Measurements from ENCODE around the gene GLMN.

GLMN gene

DNA sequence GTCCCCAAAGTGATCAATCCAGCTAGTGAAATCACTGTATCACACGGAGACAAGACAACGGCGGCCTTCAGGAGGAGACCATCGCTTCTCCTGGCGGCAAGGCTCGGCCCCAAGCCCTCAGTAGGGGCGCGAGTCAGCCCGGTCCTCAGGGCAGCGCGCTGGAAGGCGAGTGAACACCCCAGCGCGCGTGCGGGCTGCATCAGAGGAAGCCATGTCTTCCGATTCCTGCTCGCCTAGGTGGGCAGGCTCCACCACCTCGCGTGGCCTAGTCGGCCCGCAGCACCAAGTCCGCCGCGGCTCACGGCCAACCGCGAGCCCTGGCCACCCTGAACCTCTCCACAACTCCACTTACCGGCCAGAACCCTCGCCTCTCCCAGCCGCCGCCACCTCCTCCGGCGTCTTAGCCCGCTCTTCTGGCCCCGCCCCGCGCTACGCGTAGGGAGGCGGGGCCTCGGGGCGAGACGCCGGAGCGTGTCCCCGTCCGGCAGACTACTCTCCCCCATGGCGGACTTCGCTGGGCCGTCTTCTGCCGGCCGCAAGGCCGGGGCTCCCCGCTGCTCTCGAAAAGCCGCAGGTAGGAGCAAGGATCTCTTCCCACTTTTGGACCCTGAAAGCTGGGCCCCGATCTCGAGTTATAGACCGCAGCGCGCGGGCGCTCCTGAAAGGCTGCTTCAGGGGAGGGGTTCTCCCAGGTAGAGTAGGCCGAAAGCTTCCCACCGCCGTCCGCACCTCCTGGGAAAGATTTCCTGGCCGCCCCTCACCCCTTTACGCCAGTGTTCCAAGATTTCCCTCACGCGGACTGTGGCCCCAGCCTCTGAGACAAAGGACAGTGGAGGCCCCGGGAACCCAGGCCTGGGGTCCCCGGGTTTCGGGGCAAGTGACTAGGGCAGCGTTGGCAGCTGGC is at the start of gene GLMN, which contains the start of gene RPAP2:
GLMN (minus strand) TSS at position 415 of the 904 bp plus-strand sequence. CDS start 988 bp downstream, outside the sequence.
RPAP2 (plus strand) TSS at position 487 of the 904 bp plus-strand sequence; CDS start at position 502, 15 bp downstream.
- peak; percentile 75 for DNase-seq

- no peak for DNase-seq
Observed at GRCh38 chr1:92346866-92347640, 48.3 kb upstream of the GLMN start.

- DNase-seq, result no peak
Observed at GRCh38 chr1:92343061-92343460, 44.3 kb upstream of the GLMN start.

- DNase-seq, result no peak
Observed at GRCh38 chr1:92342401-92342800, 43.6 kb upstream of the GLMN start.

GRCh38 chr1:92340154-92340553 is 41.4 kb upstream of the GLMN start:
- no peak for DNase-seq

- no peak for DNase-seq
Observed at GRCh38 chr1:92333668-92334067, 34.9 kb upstream of the GLMN start.

DNA sequence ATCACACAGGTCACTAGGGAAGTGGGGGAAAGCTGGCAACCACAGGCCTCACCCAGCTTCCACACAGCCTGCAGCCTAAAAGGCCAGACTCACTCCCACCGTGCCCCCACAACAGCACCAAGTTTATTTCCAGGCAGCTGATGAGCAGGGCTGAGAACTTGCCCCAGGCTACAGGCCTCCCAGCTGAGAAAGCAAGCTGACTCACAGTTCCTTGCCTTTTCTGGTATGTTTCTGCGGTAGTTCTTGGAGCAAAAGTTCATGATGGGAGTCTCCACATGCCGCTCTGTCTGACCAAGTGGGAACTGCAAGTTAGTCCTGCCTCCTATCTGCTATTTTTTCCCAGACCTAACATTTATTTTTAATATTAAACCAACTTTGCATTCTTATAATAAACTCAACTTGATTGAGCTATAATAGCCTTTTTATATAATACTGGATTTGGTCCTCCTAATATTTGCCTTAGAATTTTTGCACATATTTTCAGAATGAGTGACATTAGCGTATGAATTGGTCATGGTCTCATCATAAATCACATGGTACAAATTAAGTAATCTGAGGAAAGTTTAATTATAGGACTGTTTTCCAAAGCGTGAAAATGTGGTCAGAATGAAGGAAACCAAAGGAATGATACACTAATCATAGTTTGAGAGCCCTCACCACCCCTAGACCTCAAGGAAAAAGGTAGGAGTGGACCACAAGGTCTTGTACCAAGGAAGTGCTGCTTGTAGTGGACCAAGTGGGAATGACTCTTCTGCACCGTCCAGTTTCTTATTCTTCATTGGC is 30.8 kb upstream of the GLMN start:
- no peak for DNase-seq

DNA sequence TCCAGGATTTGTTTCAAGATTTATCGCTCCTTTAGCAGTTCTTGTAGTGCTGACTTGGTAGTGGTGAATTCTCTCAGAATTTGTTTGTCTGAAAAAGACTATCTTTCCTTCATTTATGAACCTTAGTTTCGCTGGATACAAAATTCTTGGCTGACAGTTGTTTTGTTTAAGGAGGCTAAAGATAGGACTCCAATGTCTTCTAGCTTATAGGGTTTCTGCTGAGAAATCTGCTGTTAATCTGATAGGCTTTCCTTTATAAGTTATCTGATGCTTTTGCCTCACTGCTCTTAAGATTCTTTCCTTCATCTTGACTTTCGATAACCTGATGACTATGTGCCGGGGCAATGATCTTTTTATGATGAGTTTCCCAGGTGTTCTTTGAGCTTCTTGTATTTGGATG is 29.0 kb upstream of the GLMN start:
- no peak for DNase-seq

DNA sequence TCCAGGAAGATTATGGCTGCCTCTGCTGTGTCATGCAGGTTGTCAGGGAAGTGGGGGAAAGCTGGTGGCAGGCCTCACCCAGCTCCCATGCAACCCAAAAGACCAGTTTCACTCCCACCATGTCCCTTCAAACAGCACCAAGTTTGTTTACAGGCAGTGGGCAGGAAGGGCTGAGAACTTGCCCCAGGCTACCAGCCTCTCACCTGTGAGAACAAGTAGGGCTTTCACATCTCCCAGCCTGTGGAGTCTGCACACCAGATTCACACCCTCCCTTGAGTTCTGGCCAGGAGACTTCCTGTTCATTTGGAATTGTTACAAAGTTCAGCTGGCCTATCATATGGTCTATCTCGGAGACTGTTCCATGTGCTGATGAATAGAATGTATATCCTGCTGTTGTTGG is 27.9 kb upstream of the GLMN start:
- no peak for DNase-seq

DNA sequence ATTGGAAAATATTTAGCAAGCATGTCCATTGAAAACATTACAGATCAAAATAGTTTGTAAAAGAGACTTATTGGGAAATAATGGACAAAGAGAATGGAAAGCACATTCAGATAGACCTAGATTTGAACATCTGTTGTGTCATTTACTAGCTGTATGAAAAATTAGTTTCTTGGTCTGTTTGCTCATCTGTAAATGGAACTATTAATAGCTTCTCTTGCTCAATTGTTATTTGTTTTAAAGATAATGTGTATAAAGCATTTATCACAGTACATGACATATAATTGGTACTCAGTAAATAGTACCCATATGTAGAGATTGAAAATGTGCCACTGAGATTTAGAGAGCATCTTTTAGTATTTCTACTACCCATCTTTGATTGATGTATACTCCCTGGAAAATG is 26.0 kb upstream of the GLMN start:
- no peak for DNase-seq

GRCh38 chr1:92323473-92324453 is 25.0 kb upstream of the GLMN start:
- no peak for DNase-seq

- DNase-seq, result no peak
Observed at GRCh38 chr1:92317836-92318493, 19.2 kb upstream of the GLMN start.

- no peak for DNase-seq
Observed at GRCh38 chr1:92315766-92316599, 17.2 kb upstream of the GLMN start.

DNA sequence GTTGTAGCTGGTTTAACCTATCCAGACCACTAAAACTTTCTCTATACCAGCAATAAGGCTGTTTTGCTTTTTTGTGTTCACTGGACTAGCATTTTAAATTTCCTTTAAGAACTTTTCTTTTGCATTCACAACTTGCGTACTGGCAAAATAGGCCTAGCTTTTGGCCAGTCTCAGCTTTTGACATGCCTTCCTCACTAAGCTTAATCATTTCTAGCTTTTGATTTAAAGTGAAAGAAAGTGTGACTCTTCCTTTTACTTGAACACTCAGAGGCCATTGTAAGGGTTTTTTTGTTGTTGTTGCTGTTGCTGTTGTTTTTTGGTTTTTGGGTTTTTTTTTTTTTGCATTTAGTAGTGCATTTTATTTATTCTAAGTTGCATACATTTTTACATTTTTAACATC is 15.2 kb upstream of the GLMN start:
- no peak for DNase-seq

DNA sequence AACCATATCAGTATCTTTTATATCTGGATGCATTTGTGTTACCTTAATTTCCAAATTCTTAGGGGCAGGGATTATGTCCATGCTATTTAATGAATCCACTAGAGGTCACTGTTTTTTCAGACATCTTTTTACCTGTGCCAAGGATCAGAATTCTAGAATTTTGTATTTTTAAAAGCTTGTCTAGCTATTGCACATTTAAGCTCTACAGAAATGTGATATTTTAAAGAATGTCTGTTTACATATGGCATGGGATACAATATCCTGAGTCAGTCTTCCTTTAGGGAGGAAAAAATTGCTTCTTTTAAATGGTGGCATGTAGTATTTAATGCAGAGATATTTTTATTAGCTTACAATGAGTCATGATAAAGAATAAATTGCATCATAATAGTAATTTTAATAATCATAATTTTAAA is 11.4 kb upstream of the GLMN start:
- DNase-seq, result no peak

- DNase-seq, result no peak
Observed at GRCh38 chr1:92307980-92308379, 9.2 kb upstream of the GLMN start.

DNA sequence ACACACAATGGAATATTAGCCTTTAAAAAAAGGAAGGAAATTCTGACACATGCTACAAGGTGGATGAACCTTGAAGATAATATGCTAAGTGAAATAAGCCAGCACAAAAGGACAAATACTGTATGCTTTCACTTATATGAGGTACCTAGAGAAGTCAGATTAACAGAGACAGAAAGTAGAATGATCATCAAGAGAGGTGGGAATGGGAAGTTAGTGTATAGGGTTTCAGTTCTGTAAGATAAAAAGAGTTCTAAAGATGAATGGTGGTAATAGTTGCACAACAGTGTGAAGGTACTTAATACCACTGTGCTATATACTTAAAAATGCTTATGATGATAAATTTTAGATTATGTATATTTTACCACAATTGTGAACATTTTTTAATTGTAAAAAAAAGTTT is 7.2 kb upstream of the GLMN start:
- DNase-seq, result no peak

DNA sequence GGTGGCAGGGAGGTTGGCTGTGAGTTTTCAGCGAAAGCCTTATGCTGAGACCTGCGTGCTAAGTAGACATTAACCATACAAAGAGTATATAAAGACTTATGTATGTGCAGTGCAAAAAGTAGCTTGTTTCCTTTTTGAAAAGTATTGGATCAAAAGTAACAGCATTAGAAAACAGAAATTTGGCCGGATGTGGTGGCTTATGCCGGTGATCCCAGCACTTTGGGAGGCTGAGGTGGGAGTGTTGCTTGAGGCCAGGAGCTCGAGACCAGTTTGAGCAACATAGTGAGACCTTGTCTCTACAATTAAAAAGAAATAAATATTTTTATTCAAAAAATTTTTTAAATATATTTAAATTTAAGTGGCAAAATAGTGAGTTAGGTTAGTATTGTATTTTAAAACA is 2.2 kb upstream of the GLMN start:
- no peak for DNase-seq

GRCh38 chr1:92299477-92300150 is 827 bp upstream of the GLMN start:
- DNase-seq, result no peak

DNA sequence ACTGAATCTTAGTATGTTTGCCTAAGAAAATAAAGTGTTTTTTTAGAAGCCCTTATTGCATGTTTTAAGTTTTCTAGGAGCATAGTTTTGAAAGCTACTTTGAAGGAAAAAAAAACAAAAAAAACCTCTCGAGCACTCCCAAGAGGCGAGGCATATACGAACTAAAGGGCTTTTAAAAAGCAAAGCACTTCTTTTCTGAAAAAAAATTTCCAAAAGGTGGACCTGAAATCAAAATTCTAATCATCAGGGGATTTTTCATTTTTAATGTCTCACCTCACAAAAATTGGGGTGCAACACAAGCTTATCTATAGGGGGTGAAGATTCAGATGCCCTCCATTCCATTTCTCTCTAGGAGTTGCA is 594 bp downstream of the GLMN start:
- no peak for DNase-seq
